Measurements from ENCODE around the gene IGFBP7. TPM values are rescaled to one million over a fixed set of nuclear protein-coding genes. Genes with fewer than 3 reads are reported as not detected.

IGFBP7 gene
- total RNA-seq, 1 donor from 2014 or later: 482 TPM

DNA sequence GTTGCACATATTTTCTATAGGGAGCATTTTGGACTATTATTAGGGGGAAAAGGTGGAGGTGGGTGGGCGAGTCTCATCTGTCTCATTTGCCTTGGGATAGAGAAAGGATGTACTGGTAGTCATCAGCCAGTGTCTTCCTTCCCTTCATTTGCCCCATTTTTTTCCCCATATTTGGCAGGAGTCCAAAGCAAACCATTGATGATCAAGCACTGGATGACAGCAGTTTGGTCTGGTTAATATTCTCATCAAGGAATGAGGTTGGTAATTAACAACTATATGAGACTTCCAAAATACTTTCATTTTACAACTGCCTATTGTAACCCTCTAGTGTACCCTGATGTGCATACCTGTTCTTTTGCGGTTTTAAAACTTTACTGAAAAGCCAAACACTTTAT is 22.6 kb upstream of the IGFBP7 start:
- DNase-seq (ENCODE audit: low spot score) (no peak), ATAC-seq (no peak)
- intact Hi-C loops (cut with DNase I): no loop called here

DNA sequence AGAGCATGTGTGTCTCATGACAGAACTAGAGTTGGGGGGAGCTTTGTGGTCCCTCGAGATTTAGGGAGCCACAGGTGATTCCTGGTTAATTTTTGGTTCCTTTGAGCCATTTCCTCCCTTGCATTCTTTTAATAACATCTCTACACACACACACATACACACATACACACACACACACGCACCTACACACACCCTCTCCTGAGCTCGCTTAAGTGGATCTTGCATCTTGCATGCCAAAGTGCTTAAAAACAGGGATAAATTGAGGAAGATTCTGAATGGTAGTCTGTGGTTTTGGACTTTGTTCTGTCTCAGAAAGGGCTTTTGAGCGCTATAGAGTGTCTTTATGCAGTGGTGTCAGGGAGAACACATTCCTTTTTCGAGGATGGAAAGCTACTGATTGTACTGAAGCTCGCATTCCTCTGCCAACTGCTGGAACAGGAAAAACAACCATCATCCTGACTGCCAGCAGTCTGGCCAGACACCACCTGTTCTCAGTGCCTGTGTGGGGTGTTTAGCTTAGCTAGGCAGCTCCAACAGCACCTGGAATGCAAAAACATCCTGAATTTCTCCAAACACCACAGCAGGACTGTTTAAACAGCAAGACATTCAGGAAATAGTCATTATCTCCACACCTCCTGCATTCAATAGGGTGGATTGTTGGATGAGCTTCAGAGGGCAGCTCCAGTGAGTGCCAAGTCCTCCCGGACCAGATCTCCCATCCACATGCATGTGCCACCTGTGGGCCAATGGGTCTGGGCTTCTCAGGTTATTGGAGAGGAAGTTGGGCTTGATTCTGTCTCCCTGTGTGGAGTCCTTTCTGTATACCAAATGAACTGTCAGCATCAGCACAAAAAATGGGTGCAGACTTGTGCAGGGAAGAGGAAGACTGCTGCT is 21.9 kb upstream of the IGFBP7 start:
- ATAC-seq (peak; percentile 41), DNase-seq (ENCODE audit: low spot score) (no peak)
- intact Hi-C loops (cut with DNase I): no loop called here

DNA sequence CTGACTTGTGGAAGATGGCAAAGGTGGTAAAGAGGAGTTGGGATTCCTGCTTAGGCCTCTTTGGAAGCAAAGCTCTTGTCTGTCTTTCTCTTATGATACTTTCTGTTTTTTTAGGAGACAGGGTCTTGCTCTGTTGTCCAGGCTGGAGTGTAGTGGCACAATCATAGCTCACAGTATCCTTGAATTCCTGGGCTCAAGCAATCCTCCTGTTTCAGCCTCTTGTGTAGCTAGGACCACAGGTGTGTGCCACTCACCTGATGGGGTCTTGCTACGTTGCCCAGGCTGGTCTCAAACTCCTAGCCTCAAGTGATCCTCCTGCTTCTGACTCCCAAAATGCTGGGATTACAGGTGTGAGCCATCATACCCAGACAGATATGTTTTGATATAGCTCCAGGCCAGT is 19.3 kb upstream of the IGFBP7 start:
- ATAC-seq (no peak), DNase-seq (ENCODE audit: low spot score) (no peak)
- intact Hi-C loops (cut with DNase I): no loop called here

DNA sequence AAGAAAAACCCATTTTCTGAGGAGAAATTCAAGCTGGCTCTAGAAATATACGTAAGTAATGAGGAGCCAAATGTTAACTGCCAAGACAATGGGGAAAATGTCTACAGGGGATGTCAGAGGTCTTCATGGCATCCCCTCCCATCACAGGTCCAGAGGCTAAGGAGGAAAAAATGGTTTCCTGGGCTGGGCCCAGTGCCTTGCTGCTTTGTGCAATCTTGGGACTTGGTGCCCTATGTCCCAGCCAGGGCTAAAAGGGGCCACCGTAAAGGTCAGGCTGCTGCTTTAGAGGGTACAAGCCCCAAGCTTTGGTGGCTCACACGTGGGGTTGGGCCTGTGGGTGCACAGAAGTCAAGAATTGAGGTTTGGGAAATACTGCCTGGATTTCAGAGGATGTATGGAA is 17.2 kb upstream of the IGFBP7 start:
- ATAC-seq: no peak
- no peak for DNase-seq (ENCODE audit: low spot score)
- intact Hi-C loops (cut with DNase I): no loop called here

DNA sequence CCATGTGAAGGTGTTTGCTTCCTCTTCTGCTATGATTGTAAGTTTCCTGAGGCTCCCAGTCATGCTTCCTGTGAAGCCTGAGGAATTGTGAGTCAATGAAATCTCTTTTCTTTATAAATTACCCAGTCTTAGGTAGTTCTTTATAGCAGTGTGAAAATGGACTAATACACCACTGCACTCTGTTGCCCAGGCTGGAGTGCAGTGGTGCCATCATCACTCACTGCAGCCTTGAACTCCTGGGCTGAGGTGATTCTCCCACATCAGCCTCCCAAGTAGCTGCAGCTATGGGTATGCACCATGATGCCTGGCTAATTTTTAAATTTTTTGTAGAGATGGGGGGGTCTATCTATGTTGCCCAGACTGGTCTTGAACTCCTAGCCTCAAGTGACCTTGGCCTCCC is 15.8 kb upstream of the IGFBP7 start:
- intact Hi-C loops (cut with DNase I): no loop called here
- ATAC-seq (no peak), DNase-seq (ENCODE audit: low spot score) (no peak)

DNA sequence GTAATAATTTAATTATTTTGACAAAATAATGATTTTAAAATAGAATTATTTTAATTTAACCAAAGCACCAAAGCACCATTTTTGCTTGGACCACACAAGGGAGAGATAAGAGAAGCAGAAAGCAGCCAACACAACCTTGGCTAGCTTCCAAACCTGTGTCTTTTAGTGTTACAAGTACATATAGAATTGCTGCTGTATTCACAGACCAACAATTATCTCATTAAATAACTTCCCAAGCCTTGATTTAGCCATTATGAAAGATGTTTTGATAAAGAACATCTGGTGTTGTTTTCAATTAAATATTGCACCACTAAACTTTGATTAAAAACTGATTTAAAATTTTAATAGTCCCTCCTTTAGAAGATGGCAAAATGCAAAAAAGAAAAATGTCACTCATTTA is 14.0 kb upstream of the IGFBP7 start:
- intact Hi-C loops (cut with DNase I): no loop called here
- ATAC-seq: no peak

DNA sequence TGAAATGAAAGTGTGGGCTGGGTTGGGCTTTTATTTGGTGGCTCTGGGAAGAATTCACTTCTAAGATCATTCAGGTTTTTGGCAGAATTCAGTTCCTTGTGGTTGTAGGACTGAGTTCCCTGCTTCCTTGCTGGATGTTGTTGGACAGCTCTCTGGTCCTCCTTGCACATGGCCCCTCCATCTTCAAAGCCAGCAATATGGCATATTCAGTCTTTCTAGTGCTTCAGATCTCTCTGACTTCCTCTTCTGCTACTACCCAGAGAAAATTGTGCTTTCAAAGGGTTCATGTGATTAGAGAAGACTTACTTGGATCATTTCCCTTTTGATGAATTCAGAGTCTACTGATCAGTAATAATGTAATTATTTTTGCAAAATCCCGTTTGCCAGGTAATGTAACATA is 12.8 kb upstream of the IGFBP7 start:
- ATAC-seq (no peak), DNase-seq (ENCODE audit: low spot score) (no peak)
- intact Hi-C loops (cut with DNase I): no loop called here

More for the DNA sequence above, 14.0 kb upstream of the IGFBP7 start:
- DNase-seq (ENCODE audit: low spot score): no peak

DNA sequence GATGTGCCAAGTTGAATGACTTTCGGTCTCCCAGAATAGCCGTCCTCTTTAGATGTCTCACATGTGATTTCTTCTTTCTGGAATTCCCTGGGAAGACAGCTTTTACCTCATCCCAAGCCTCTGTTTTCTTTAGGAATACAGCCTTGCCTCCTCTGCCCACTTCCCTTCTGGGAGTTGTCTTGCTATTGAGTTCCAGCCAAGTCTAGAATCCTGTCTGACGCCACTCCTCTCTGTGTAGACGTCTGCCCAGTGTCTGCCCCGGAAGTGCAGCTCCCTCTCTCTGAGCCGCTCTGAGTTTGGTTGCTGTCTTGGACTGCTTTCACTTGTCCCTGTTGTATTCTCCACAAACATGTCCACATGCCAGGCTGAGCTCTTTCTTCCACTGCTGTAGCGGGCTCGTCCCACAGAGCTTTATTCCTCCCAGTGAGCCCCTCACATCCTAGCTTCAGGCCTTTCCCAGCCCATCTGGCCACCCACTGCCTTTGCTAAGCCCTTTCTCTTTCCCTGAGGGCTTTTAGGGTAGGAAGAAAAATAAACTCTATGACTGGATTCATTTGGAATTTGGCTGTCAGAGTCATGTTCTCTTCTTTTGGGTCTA is 9.0 kb upstream of the IGFBP7 start:
- intact Hi-C loops (cut with DNase I): no loop called here
- peak; percentile 67 for DNase-seq (ENCODE audit: low spot score)
- peak; percentile 97 for ATAC-seq

DNA sequence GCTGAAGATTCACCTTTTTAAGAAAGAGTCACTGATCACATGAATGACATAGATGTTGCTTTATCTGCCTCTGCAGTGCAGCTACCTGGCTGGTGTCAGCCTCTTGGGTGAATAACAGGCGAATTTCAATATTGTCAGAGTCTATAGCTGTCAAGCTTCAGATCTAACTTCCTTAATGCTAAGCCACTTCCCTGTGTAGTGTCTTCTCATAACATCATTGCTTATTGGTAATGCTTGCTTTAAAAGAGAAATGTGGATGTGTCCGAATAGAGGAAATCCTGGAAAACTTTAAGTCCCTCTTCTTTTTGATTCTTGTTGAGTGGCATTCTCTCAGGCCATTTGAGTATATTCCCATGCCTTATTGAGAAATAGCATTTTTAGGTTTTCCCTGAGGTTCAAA is 7.3 kb upstream of the IGFBP7 start:
- DNase-seq (ENCODE audit: low spot score) (no peak), ATAC-seq (no peak)
- intact Hi-C loops (cut with DNase I): no loop called here

DNA sequence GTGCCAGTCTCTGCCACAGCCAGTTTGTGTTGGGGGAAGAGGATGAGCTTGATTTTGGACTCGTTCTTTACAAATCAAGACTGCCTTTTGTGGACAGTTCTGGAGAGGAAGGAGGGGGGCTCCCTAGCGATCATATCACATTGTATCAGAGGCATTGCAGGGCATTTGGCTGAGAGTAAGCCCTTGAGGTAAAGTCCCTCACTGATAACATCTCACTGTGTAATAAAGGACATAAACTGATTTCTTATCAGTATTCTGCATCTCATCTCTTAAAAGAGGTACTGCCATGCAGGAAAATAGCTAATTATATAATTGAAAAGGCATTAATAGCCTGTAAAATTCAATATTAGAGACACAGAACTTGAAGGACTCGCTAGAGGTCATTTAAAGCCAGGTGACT is 6.1 kb upstream of the IGFBP7 start:
- intact Hi-C loops (cut with DNase I): no loop called here
- ATAC-seq (no peak), DNase-seq (ENCODE audit: low spot score) (no peak)

DNA sequence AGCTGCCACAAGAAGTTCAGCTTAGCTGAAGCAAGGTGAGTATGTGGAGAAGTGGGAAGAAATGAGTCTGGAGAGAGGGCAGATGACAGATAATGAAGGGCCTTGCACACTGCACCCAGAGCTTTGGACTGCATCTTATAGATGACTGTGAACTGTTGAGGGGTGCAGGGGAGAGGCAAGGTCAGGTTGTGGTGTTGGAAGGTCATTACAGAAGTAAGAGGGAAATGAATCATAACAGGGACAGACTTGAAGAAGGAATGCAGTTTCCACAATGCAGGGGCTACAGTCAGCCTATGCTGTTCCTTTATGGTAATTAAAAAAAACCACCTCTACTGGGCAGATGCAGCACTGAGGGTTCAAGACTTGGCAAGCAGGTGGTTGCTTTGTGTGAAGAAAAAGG is 4.8 kb upstream of the IGFBP7 start:
- DNase-seq (ENCODE audit: low spot score): no peak
- intact Hi-C loops (cut with DNase I): no loop called here
- ATAC-seq: no peak

DNA sequence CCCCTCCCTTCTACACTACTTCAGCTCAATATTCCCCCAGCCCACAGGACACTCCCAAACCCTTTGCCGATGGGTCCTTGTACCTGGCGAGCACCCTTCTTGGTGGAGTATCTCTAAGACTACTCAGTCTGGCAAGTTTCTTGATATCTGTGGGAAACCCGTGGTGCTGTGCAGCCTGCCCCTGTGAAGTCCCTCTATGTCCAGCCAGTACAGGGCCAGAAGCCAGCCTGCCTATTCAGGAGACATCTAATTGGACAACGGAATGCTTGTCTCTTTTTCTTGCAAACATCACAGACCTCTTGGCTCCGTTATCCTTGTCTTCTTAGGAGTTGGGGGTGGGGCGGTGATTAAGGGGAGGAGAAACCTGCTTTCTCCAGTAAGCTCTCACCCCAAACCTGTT is 3.7 kb upstream of the IGFBP7 start:
- intact Hi-C loops (cut with DNase I): no loop called here
- no peak for DNase-seq (ENCODE audit: low spot score)
- no peak for ATAC-seq

DNA sequence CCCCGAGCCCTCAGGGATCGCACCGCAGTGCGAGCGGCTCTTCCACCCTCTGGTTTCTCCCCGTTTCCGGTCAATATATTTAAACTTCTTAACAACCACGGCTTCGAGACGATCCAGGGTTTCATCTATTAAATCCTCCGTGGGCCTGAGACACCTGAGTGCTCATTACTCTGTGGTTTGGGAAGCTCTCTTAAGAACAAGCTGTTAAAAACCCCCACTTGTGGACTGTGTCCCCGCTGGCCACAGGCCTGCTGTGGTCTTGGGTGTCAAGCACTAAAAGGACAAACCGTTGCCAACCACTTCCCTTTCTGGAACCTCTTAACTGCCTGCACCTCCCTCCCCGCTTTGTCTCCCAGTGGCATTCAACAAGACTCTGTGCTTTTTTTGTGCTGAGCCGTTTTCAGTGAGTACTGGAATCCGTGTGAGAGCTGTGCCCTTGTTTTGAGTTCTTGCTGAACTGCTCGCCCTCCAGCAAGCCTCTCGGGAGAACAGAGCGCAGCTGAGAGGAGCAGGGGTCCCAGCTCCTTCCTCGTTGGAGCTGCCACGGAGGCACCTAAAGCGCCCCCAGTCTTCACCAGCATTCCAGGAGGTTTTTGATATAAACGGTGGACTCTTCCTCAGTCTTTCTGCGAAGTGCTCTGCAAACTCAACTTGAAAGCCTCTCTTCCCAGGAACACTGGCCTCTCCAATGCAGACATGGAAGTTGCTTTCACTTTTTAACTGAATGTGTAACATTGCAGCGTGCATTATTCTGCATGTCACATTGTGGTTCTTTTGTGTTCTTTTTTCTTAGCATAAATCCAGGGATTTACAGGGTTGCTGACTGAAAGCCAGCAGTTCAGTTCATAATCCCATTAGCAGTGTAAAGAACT is 691 bp upstream of the IGFBP7 start:
- DNase-seq (ENCODE audit: low spot score) (no peak), ATAC-seq (peak; percentile 69)
- intact Hi-C loops (cut with DNase I): no loop called here

DNA sequence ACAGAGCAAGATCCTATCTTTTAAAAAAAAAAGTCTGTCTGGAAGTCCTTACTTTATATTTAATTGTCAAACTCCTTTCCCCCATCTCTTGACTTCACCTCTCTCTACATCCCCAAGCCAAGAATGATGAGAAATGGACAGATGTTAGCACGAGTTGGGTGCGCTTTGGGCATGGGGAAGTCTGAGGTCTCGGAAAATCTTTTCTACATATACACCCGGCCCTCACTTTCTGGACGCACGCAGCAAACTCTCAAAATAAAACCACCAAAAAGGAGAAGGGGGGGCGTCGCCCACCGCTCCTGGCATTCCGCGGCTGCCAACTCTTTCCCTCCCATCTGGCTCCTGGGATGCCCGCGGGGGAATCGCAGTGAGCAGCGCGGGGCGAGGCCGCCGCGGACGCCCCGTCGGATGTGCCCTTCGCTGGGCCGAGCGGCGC is 756 bp downstream of the IGFBP7 start:
- intact Hi-C loops (cut with DNase I): no loop called here
- ATAC-seq: peak; percentile 8
- DNase-seq (ENCODE audit: low spot score): no peak

DNA sequence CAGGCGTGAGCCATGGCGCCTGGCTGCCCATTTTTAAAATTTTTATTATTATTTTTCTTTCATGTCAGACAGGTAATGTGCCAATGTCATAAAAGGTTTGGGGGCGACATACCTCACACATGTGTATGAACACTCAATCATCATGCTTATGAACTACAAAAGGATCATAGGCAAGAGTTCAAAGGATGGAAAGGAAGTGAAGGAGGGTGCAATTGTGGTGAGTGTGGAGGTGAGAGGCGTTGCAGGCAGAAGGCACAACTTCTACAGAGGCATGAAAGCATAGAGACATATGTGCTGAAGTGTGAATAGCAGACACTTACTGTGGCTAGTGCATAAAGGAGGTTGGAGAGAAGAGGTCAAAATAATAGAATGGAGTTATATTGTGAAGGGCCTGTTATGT is 4.0 kb downstream of the IGFBP7 start:
- intact Hi-C loops (cut with DNase I): no loop called here
- no peak for ATAC-seq
- DNase-seq (ENCODE audit: low spot score): no peak

DNA sequence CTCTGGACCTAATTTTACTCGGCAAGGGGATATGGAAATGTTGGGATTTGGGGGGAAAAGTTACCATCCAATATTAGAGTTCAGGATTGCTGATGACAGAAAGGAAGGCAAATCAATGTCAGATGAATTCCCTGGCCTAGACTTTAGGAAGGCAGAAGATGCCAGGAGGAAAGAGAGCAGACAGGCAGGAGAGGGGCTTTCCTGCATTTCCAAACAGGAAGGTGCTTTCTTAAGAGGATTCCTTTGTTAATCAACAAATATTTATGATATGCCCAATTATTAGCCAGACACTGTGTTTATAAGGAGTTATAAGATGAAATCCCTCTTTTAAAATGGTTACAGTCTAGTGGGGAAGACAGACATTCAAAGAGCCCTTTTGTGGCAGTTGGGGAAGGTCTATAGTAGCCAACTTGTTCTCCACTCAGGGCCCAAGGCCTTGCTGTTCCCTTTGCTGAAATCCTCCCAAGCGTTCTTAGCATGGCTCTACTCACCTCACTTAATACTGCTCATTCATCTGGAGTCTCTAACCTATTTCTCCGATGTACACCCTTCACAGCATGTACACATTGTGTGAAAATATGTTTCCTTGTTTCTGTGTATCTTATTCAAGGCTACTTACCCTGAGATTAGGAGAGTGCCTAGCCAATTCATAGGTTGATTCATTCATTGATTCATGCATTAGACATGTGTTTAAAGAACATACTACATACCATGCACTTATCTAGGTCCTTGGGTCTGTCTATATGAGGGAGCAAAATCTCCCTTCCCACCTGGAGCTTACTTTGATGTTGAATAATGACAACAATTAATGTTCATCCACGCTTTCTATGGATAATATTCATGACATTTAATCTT is 5.3 kb downstream of the IGFBP7 start:
- ATAC-seq (no peak), DNase-seq (ENCODE audit: low spot score) (no peak)
- intact Hi-C loops (cut with DNase I): no loop called here

DNA sequence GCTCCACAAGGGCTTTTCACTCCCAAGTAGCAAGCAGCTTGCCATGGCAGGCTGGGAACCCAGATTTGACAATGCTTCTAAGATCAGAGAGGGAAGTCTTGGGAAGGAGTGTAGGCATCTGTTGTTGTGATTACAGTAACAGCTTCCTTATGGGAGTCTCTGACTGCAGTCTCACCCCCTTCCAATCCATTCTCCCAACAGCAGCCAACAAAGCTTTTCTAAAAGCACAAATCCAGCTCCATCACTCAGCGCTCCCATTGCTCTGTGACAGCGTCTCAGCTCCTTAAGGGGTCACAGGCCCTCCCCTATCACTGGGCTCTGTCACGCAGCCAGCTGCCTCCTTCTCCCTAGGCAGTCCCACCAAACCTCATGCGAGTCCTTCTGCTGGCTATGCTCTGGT is 7.1 kb downstream of the IGFBP7 start:
- intact Hi-C loops (cut with DNase I): no loop called here
- no peak for DNase-seq (ENCODE audit: low spot score)
- ATAC-seq: no peak

DNA sequence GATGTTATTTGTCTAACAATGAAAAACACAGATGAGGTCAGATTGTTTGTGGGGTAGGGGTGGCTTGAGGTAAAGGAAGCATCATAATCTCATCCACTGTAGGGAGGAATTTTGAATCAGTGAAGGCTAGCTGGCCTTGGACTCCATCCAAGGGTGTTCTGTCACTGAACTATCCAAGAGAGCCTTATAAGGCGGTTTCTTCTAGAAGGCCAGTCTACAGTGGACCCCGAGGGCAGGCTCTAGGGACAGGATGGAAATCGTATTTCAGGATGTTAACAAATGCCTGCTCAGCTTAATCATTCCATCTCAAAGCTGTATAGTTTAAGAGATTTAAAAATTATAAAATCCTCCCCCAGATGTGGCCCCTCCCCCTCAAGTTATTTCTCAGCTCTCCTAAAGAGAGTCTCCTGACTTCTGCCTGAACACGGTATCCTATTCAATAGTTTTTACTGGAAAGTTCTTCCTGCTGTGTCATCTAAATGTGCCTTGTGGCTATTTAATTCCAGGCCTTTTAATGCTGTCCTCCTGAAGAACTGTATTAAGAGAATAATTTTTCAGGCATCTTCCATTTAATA is 8.0 kb downstream of the IGFBP7 start:
- DNase-seq (ENCODE audit: low spot score) (peak; percentile 73), ATAC-seq (peak; percentile 84)
- intact Hi-C loops (cut with DNase I): no loop called here
